Measurements from ENCODE around the gene SLC4A3. TPM values are rescaled to one million over a fixed set of nuclear protein-coding genes. Genes with fewer than 3 reads are reported as not detected.

SLC4A3 gene
- total RNA-seq, 1 experiment from 2014 or later, result 13.5 TPM

- Histone ChIP-seq H3K9me3 (ENCODE audit: control insufficient read depth, insufficient read depth, low read depth, low read length) (no peaks in the 10 kb centered on the region), H3K4me3 (ENCODE audit: low read depth in 2 of 2, low read length in 2 of 2) (no peak overlapping the region), H3K36me3 (ENCODE audit: control insufficient read depth, insufficient read depth, low read length) (no peaks in the 10 kb centered on the region), H3K27me3 (ENCODE audit: control insufficient read depth, insufficient read depth, low read length) (peaks cover 5% of the 10 kb centered on the region), H3K27ac (ENCODE audit: low read length) (no peak overlapping the region), H3K4me1 (ENCODE audit: control insufficient read depth, insufficient read depth, low read length) (no peaks in the 10 kb centered on the region)
- ChIA-PET POLR2A (no interaction called here), CTCF (no interaction called here)
- in situ Hi-C loops (cut with HindIII; ENCODE audit: low pct_unique_long_range_greater_than_20kb, low sequenced_read_pairs), result no loop called here
- ATAC-seq, result no peak
- DNase-seq (ENCODE audit: low read depth, low spot score), result no peak
- BruUV-seq (replicated peaks), result no TSS peak
- intact Hi-C loops (cut with micrococcal nuclease; ENCODE audit: unreplicated experiment), result no loop called here
- TF ChIP-seq POLR2AphosphoS5 (IDR thresholded peaks at IDR 0.05; ENCODE audit: low read depth, low read length), result no peak
- TF ChIP-seq REST (IDR thresholded peaks at IDR 0.05; ENCODE audit: insufficient read depth in 1 of 2, low read depth in 2 of 2, low read length in 1 of 2), result no peak
- no peak for TF ChIP-seq SIN3A (IDR thresholded peaks at IDR 0.05; ENCODE audit: borderline replicate concordance, insufficient read depth, low read depth, low read length)
- no peak for TF ChIP-seq TCF7L2 (IDR thresholded peaks at IDR 0.05; ENCODE audit: low read depth, low read length)
- TF ChIP-seq CTCF (IDR thresholded peaks at IDR 0.05), result no peak
These were observed 47.8 kb downstream of the SLC4A3 start for GRCh38 chr2:219675221-219675620.

DNA sequence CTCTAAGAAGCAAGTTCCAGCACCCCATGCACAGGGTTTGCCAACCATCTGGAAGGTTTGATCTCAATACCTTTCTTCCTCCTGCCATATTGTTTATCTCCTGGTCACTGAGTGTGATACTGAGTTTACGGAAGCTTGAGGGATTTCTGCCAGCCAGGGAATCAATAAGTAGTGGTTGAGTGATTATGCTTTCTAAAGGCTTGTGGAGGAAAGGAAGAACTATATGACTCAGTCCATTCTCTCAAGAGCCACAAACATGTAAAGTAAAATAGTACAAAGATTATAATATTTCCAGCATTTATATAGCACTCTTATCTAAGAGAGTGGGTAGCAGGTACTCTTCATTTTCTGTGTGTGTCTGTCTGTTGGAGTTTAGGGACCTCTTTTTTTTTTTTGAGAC lies 49.2 kb downstream of the SLC4A3 start:
- peaks cover 4% of the 10 kb centered on the region for H3K27me3 ChIP-seq (ENCODE audit: control insufficient read depth, insufficient read depth, low read length)
- DNase-seq (ENCODE audit: low read depth, low spot score) (no peak), ATAC-seq (no peak)
- ChIA-PET POLR2A (no interaction called here), CTCF (no interaction called here)
- H3K4me1 ChIP-seq (ENCODE audit: control insufficient read depth, insufficient read depth, low read length), result no peaks in the 10 kb centered on the region
- in situ Hi-C loops (cut with HindIII; ENCODE audit: low pct_unique_long_range_greater_than_20kb, low sequenced_read_pairs) (no loop called here), intact Hi-C loops (cut with micrococcal nuclease; ENCODE audit: unreplicated experiment) (no loop called here)
- no peak for TF ChIP-seq SIN3A (IDR thresholded peaks at IDR 0.05; ENCODE audit: borderline replicate concordance, insufficient read depth, low read depth, low read length)
- no peak for TF ChIP-seq TCF7L2 (IDR thresholded peaks at IDR 0.05; ENCODE audit: low read depth, low read length)
- TF ChIP-seq REST (IDR thresholded peaks at IDR 0.05; ENCODE audit: insufficient read depth in 1 of 2, low read depth in 2 of 2, low read length in 1 of 2), result no peak
- TF ChIP-seq POLR2AphosphoS5 (IDR thresholded peaks at IDR 0.05; ENCODE audit: low read depth, low read length), result no peak
- TF ChIP-seq CTCF (IDR thresholded peaks at IDR 0.05), result no peak
- H3K27ac ChIP-seq (ENCODE audit: low read length), result no peak overlapping the region
- no peaks in the 10 kb centered on the region for H3K9me3 ChIP-seq (ENCODE audit: control insufficient read depth, insufficient read depth, low read depth, low read length)
- no peaks in the 10 kb centered on the region for H3K36me3 ChIP-seq (ENCODE audit: control insufficient read depth, insufficient read depth, low read length)
- no TSS peak for BruUV-seq (replicated peaks)
- no peak overlapping the region for H3K4me3 ChIP-seq (ENCODE audit: low read depth in 2 of 2, low read length in 2 of 2)
